H9 (cell line): ENCODE results near the gene DCC. TPM values are rescaled to one million over a fixed set of nuclear protein-coding genes. Genes with fewer than 3 reads are reported as not detected.

ENCODE experiments used
- DNase-seq: peaks from one replicate; pipeline ENCODE4 v3.0.0-alpha.2; 2017
- H2AFZ ChIP-seq: one replicate; pipeline ENCODE4 v1.6.1; 2013; ENCODE audit warnings: mild to moderate bottlenecking, low read length, control low read depth, moderate library complexity
- H2AK5ac ChIP-seq: 2 replicates; pipeline ENCODE4 v1.6.1; 2013; ENCODE audit warnings: low read length, control low read depth, mixed read lengths; ENCODE audit not compliant: insufficient read length
- H2BK120ac ChIP-seq: one replicate; pipeline ENCODE4 v1.6.1; 2013; ENCODE audit warnings: low read depth, mild to moderate bottlenecking, low read length, control low read depth, inconsistent platforms; ENCODE audit not compliant: poor library complexity, severe bottlenecking
- H2BK12ac ChIP-seq: 2 replicates; pipeline ENCODE4 v1.6.1; 2013; ENCODE audit warnings: low read length, control low read depth, mixed read lengths, low read depth; ENCODE audit not compliant: insufficient read length
- H2BK15ac ChIP-seq: 2 replicates; pipeline ENCODE4 v1.6.1; 2013; ENCODE audit warnings: low read depth, low read length, control low read depth
- H2BK20ac ChIP-seq: one replicate; pipeline ENCODE4 v1.6.1; 2013; ENCODE audit warnings: low read depth, mild to moderate bottlenecking, low read length, control low read depth, inconsistent platforms; ENCODE audit not compliant: poor library complexity, severe bottlenecking
- H2BK5ac ChIP-seq: 2 replicates; pipeline ENCODE4 v1.6.1; 2013; ENCODE audit warnings: low read length, control low read depth, mixed read lengths; ENCODE audit not compliant: insufficient read length
- H3K14ac ChIP-seq: 2 replicates; pipeline ENCODE4 v1.6.1; 2013; ENCODE audit warnings: low read length, control low read depth; ENCODE audit not compliant: insufficient read depth
- H3K18ac ChIP-seq: 2 replicates; pipeline ENCODE4 v1.6.1; 2013; ENCODE audit warnings: low read depth, mild to moderate bottlenecking, mixed read lengths, low read length, control low read depth; ENCODE audit not compliant: insufficient read length
- H3K23ac ChIP-seq: 2 replicates; pipeline ENCODE4 v1.6.1; 2013; ENCODE audit warnings: low read length, control low read depth, mixed read lengths, low read depth; ENCODE audit not compliant: insufficient read length
- H3K23me2 ChIP-seq: 2 replicates; pipeline ENCODE4 v1.6.1; 2013; ENCODE audit warnings: low read depth, mild to moderate bottlenecking, mixed read lengths, low read length, control low read depth; ENCODE audit not compliant: insufficient read length, poor library complexity, severe bottlenecking
- H3K27ac ChIP-seq: 2 replicates; pipeline ENCODE4 v1.5.1; 2013; ENCODE audit warnings: low read length, control low read depth, mixed read lengths, low read depth; ENCODE audit not compliant: insufficient read length
- H3K27me3 ChIP-seq: 2 replicates; pipeline ENCODE4 v1.6.1; 2013; ENCODE audit warnings: low read length, control low read depth, inconsistent platforms; ENCODE audit not compliant: insufficient read depth
- H3K4ac ChIP-seq: 2 replicates; pipeline ENCODE4 v1.6.1; 2013; ENCODE audit warnings: low read depth, mild to moderate bottlenecking, control low read depth, inconsistent platforms, low read length, moderate library complexity
- H3K4me1 ChIP-seq: 2 replicates; pipeline ENCODE4 v1.6.1; 2013; ENCODE audit warnings: low read length, control low read depth, inconsistent platforms; ENCODE audit not compliant: insufficient read depth
- H3K4me2 ChIP-seq: 2 replicates; pipeline ENCODE4 v1.6.1; 2013; ENCODE audit warnings: low read length, control low read depth, mixed read lengths; ENCODE audit not compliant: insufficient read length, insufficient read depth
- H3K56ac ChIP-seq: 2 replicates; pipeline ENCODE4 v1.6.1; 2013; ENCODE audit warnings: low read depth, mild to moderate bottlenecking, mixed read lengths, low read length, control low read depth; ENCODE audit not compliant: insufficient read length
- H3K79me1 ChIP-seq: 2 replicates; pipeline ENCODE4 v1.6.1; 2013; ENCODE audit warnings: low read depth, mild to moderate bottlenecking, moderate library complexity, low read length, control low read depth, inconsistent platforms; ENCODE audit not compliant: insufficient read depth, poor library complexity, severe bottlenecking
- H3K79me2 ChIP-seq: 2 replicates; pipeline ENCODE4 v1.6.1; 2013; ENCODE audit warnings: low read length, control low read depth, inconsistent platforms; ENCODE audit not compliant: insufficient read depth
- H3K9ac ChIP-seq: 2 replicates; pipeline ENCODE4 v1.6.1; 2013; ENCODE audit warnings: low read length, control low read depth, mixed read lengths; ENCODE audit not compliant: insufficient read length; ENCODE audit errors: extremely low read depth
- H3K9me3 ChIP-seq: one replicate; pipeline ENCODE4 v1.6.1; 2013; ENCODE audit warnings: low read depth, low read length, inconsistent platforms; ENCODE audit not compliant: control insufficient read depth
- H3T11ph ChIP-seq: one replicate; pipeline ENCODE4 v1.6.1; 2013; ENCODE audit warnings: mild to moderate bottlenecking, low read length, control low read depth, inconsistent platforms
- H4K20me1 ChIP-seq: one replicate; pipeline ENCODE4 v1.6.1; 2013; ENCODE audit not compliant: control insufficient read depth, insufficient read length, insufficient read depth
- H4K5ac ChIP-seq: 2 replicates; pipeline ENCODE4 v1.6.1; 2013; ENCODE audit warnings: low read depth, mild to moderate bottlenecking, mixed read lengths, low read length, control low read depth; ENCODE audit not compliant: insufficient read length
- H4K8ac ChIP-seq: replicated peaks from 2 replicates; pipeline ENCODE4 v1.6.1; 2013; ENCODE audit warnings: low read length, control low read depth, mixed read lengths, low read depth; ENCODE audit not compliant: insufficient read length
- H4K91ac ChIP-seq: 2 replicates; pipeline ENCODE4 v1.6.1; 2013; ENCODE audit warnings: low read depth, mild to moderate bottlenecking, moderate library complexity, mixed read lengths, low read length, control low read depth; ENCODE audit not compliant: insufficient read length
- H3K27ac Mint-ChIP-seq, 3 experiments: 2 replicates in 2 of 3; 3 replicates in 1 of 3; pipeline ENCODE4 v1.8.0; 2020 to 2021; ENCODE audit warnings: mixed read lengths in 3 of 3, mild to moderate bottlenecking in 1 of 3, moderate library complexity in 1 of 3
- H3K27me3 Mint-ChIP-seq: 2 replicates; pipeline ENCODE4 v1.8.0; 2021; ENCODE audit warnings: low read depth, mild to moderate bottlenecking, moderate library complexity, mixed read lengths
- H3K36me3 Mint-ChIP-seq, 3 experiments: 2 replicates in 2 of 3; 3 replicates in 1 of 3; pipeline ENCODE4 v1.8.0; 2020 to 2021; ENCODE audit warnings: low read depth in 3 of 3, mixed read lengths in 3 of 3; ENCODE audit not compliant: insufficient read depth in 1 of 3
- H3K4me1 Mint-ChIP-seq, 2 experiments: 2 replicates each; pipeline ENCODE4 v1.8.0; 2020; ENCODE audit warnings: mixed read lengths in 2 of 2
- H3K4me3 Mint-ChIP-seq, 2 experiments: 2 replicates in 1 of 2; 3 replicates in 1 of 2; pipeline ENCODE4 v1.8.0; 2020 to 2021; ENCODE audit warnings: mild to moderate bottlenecking in 2 of 2, mixed read lengths in 2 of 2, moderate library complexity in 1 of 2
- H3K9me3 Mint-ChIP-seq, 2 experiments: 2 replicates in 1 of 2; 3 replicates in 1 of 2; pipeline ENCODE4 v1.8.0; 2020; ENCODE audit warnings: mild to moderate bottlenecking in 2 of 2, mixed read lengths in 2 of 2, moderate library complexity in 1 of 2
- CTCF ChIP-seq: fragments of 200-600 bp; sonication (generic); conservative IDR thresholded peaks from 3 replicates; pipeline ENCODE4 v1.8.0; 2021; ENCODE audit warnings: antibody characterized with exemption, mild to moderate bottlenecking
- WGBS: extraction: QIAGEN DNeasy Blood & Tissue Kit; methylation state at CpG from one replicate; pipeline ENCODE4 v1.1.7; 2013; ENCODE audit warnings: missing lambda C conversion rate, low lambda C conversion rate, mixed read lengths; ENCODE audit not compliant: insufficient read length; ENCODE audit errors: extremely low coverage; 5-methylcytosine and 5-hydroxymethylcytosine counted together
- total RNA-seq: library from RNA; stranded (reverse); gene quantifications from 2 replicates; pipeline ENCODE4 v1.2.1, GENCODE V29; 2021

DCC gene
- total RNA-seq, 1 experiment from 2014 or later: 0.35 TPM

GRCh38 chr18:53472546-53472945, 1132.5 kb downstream of the DCC start:
- H3K18ac ChIP-seq: no peak overlapping the region
- no peaks in the 10 kb centered on the region for H4K20me1 ChIP-seq
- H2BK12ac ChIP-seq: no peak overlapping the region
- Mint-ChIP-seq H3K27ac (no peak overlapping the region), H3K4me1 (peaks cover 3 to 8% of the 10 kb centered on the region in 2 experiments; a peak in 3 of 4 replicates), H3K27me3 (no peaks in the 10 kb centered on the region), H3K4me3 (no peak overlapping the region), H3K9me3 (peaks cover 16 to 21% of the 10 kb centered on the region in 2 experiments), H3K36me3 (peaks cover 11 to 21% (median 11%) of the 10 kb centered on the region in 3 experiments; a peak in 6 of 7 replicates)
- no peaks in the 10 kb centered on the region for H3K4me1 ChIP-seq
- no peak overlapping the region for H2BK15ac ChIP-seq
- TF ChIP-seq CTCF: no peak
- H4K8ac ChIP-seq: no peak overlapping the region
- no peak overlapping the region for H3T11ph ChIP-seq
- H3K23me2 ChIP-seq: no peaks in the 10 kb centered on the region
- H3K56ac ChIP-seq: no peak overlapping the region
- H4K5ac ChIP-seq: no peak overlapping the region
- H3K9ac ChIP-seq: no peak overlapping the region
- H3K27ac ChIP-seq: no peak overlapping the region
- no CpG with 5 or more reads among the region's 2 CpGs for WGBS
- no peak for DNase-seq
- H3K9me3 ChIP-seq: no peaks in the 10 kb centered on the region
- no peaks in the 10 kb centered on the region for H3K79me1 ChIP-seq
- H2BK20ac ChIP-seq: no peak overlapping the region
- H2AFZ ChIP-seq: no peak overlapping the region
- no peak overlapping the region for H3K23ac ChIP-seq
- H3K4me2 ChIP-seq: no peak overlapping the region
- H2BK120ac ChIP-seq: no peak overlapping the region
- H4K91ac ChIP-seq: no peak overlapping the region
- no peak overlapping the region for H2AK5ac ChIP-seq
- no peaks in the 10 kb centered on the region for H3K79me2 ChIP-seq
- no peaks in the 10 kb centered on the region for H3K27me3 ChIP-seq
- H3K14ac ChIP-seq: no peak overlapping the region
- no peak overlapping the region for H3K4ac ChIP-seq
- H2BK5ac ChIP-seq: no peak overlapping the region
